HEK293 (cell line): ENCODE results near the gene FLNC.

Source experiments
- HOXD13 ChIP-seq: sonication (generic); formaldehyde crosslinking; IDR thresholded peaks from 2 replicates; pipeline ENCODE4 v1.8.0; 2022; ENCODE audit warnings: missing genetic modification reagents, borderline replicate concordance
- REPIN1 ChIP-seq: fragments of 450-650 bp; formaldehyde crosslinking; IDR thresholded peaks from 2 replicates; pipeline ENCODE4 v1.5.1; 2017; ENCODE audit warnings: missing biosample characterization, missing genetic modification characterization, low read depth
- WT1 ChIP-seq: fragments of 450-650 bp; formaldehyde crosslinking; IDR thresholded peaks from 2 replicates; pipeline ENCODE4 v1.5.1; 2016; ENCODE audit warnings: missing biosample characterization, missing genetic modification characterization
- ZBTB21 ChIP-seq: fragments of 450-650 bp; formaldehyde crosslinking; IDR thresholded peaks from 2 replicates; pipeline ENCODE4 v1.5.1; 2017; ENCODE audit warnings: missing biosample characterization, missing genetic modification characterization
- ZNF121 ChIP-seq: fragments of 450-650 bp; formaldehyde crosslinking; IDR thresholded peaks from 2 replicates; pipeline ENCODE4 v1.5.1; 2016; ENCODE audit warnings: missing biosample characterization, missing genetic modification characterization
- ZNF133 ChIP-seq: fragments of 450-650 bp; formaldehyde crosslinking; IDR thresholded peaks from 2 replicates; pipeline ENCODE4 v1.5.1; 2016; ENCODE audit warnings: missing biosample characterization, missing genetic modification characterization
- ZNF157 ChIP-seq: fragments of 450-650 bp; formaldehyde crosslinking; IDR thresholded peaks from 2 replicates; pipeline ENCODE4 v1.5.1; 2016; ENCODE audit warnings: missing biosample characterization, missing genetic modification characterization
- ZNF169 ChIP-seq: fragments of 450-650 bp; formaldehyde crosslinking; IDR thresholded peaks from 2 replicates; pipeline ENCODE4 v1.5.1; 2016; ENCODE audit warnings: missing biosample characterization, missing genetic modification characterization
- ZNF175 ChIP-seq: fragments of 450-650 bp; formaldehyde crosslinking; IDR thresholded peaks from 2 replicates; pipeline ENCODE4 v1.5.1; 2016; ENCODE audit warnings: missing biosample characterization, missing genetic modification characterization
- ZNF223 ChIP-seq: fragments of 450-650 bp; formaldehyde crosslinking; IDR thresholded peaks from 2 replicates; pipeline ENCODE4 v1.5.1; 2016; ENCODE audit warnings: missing biosample characterization, missing genetic modification characterization
- ZNF274 ChIP-seq, 2 experiments: fragments of 200-500 bp in 1 of 2; fragments of 450-650 bp in 1 of 2; sonication (Bioruptor generic) in 1 of 2; formaldehyde crosslinking in 1 of 2; IDR thresholded peaks; 2 replicates each; pipeline versions ENCODE4 v1.5.1 to v1.6.1; 2014 to 2016; ENCODE audit warnings: borderline replicate concordance in 1 of 2, inconsistent platforms in 1 of 2, low read length in 1 of 2, missing biosample characterization in 1 of 2, missing genetic modification characterization in 1 of 2
- ZNF366 ChIP-seq: fragments of 450-650 bp; formaldehyde crosslinking; conservative IDR thresholded peaks from 2 replicates; pipeline ENCODE4 v1.5.1; 2016; ENCODE audit warnings: missing biosample characterization, missing genetic modification characterization
- ZNF416 ChIP-seq: fragments of 450-650 bp; formaldehyde crosslinking; IDR thresholded peaks from 2 replicates; pipeline ENCODE4 v1.5.1; 2016; ENCODE audit warnings: missing biosample characterization, missing genetic modification characterization
- ZNF555 ChIP-seq: fragments of 450-650 bp; formaldehyde crosslinking; conservative IDR thresholded peaks from 2 replicates; pipeline ENCODE4 v1.5.1; 2017; ENCODE audit warnings: missing biosample characterization, mild to moderate bottlenecking, missing genetic modification characterization, inconsistent platforms
- ZNF585B ChIP-seq: fragments of 450-650 bp; formaldehyde crosslinking; IDR thresholded peaks from 2 replicates; pipeline ENCODE4 v1.5.1; 2016; ENCODE audit warnings: missing biosample characterization, missing genetic modification characterization
- ZNF670 ChIP-seq: fragments of 450-650 bp; formaldehyde crosslinking; IDR thresholded peaks from 2 replicates; pipeline ENCODE4 v1.5.1; 2016; ENCODE audit warnings: missing biosample characterization, missing genetic modification characterization, low read depth
- ZNF707 ChIP-seq: fragments of 450-650 bp; formaldehyde crosslinking; IDR thresholded peaks from 2 replicates; pipeline ENCODE4 v1.5.1; 2016; ENCODE audit warnings: missing biosample characterization, missing genetic modification characterization
- ZNF776 ChIP-seq: fragments of 450-650 bp; formaldehyde crosslinking; IDR thresholded peaks from 2 replicates; pipeline ENCODE4 v1.5.0; 2017; ENCODE audit warnings: missing biosample characterization, missing genetic modification characterization, borderline replicate concordance
- ZNF830 ChIP-seq: fragments of 450-650 bp; IDR thresholded peaks from 2 replicates; pipeline ENCODE4 v1.5.0; 2018; ENCODE audit warnings: missing biosample characterization, missing genetic modification characterization, low read depth, mild to moderate bottlenecking, moderate library complexity
- TF ChIP-seq, protein P1 (sequence below): fragments of 450-650 bp; formaldehyde crosslinking; IDR thresholded peaks from 2 replicates; pipeline ENCODE4 v1.5.1; 2016; ENCODE audit warnings: missing biosample characterization, missing genetic modification characterization
- TF ChIP-seq, protein P2 (sequence below): fragments of 450-650 bp; formaldehyde crosslinking; IDR thresholded peaks from 2 replicates; pipeline ENCODE4 v1.5.1; 2016; ENCODE audit warnings: missing biosample characterization, missing genetic modification characterization
- TF ChIP-seq, protein P3 (sequence below): fragments of 450-650 bp; formaldehyde crosslinking; IDR thresholded peaks from 2 replicates; pipeline ENCODE4 v1.5.1; 2017; ENCODE audit warnings: missing biosample characterization, missing genetic modification characterization
- TF ChIP-seq, protein P4 (sequence below): fragments of 450-650 bp; formaldehyde crosslinking; IDR thresholded peaks from 2 replicates; pipeline ENCODE4 v1.5.1; 2016; ENCODE audit warnings: missing biosample characterization, missing genetic modification characterization
- TF ChIP-seq, protein P5 (sequence below): fragments of 450-650 bp; formaldehyde crosslinking; IDR thresholded peaks from 2 replicates; pipeline ENCODE4 v1.5.1; 2016; ENCODE audit warnings: missing biosample characterization, missing genetic modification characterization, low read depth
- TF ChIP-seq, protein P6 (sequence below): fragments of 450-650 bp; formaldehyde crosslinking; IDR thresholded peaks from 2 replicates; pipeline ENCODE4 v1.5.1; 2016; ENCODE audit warnings: missing biosample characterization, missing genetic modification characterization
- TF ChIP-seq, protein P7 (sequence below): fragments of 450-650 bp; formaldehyde crosslinking; IDR thresholded peaks from 2 replicates; pipeline ENCODE4 v1.5.1; 2017; ENCODE audit warnings: missing biosample characterization, missing genetic modification characterization

The FLNC gene

DNA sequence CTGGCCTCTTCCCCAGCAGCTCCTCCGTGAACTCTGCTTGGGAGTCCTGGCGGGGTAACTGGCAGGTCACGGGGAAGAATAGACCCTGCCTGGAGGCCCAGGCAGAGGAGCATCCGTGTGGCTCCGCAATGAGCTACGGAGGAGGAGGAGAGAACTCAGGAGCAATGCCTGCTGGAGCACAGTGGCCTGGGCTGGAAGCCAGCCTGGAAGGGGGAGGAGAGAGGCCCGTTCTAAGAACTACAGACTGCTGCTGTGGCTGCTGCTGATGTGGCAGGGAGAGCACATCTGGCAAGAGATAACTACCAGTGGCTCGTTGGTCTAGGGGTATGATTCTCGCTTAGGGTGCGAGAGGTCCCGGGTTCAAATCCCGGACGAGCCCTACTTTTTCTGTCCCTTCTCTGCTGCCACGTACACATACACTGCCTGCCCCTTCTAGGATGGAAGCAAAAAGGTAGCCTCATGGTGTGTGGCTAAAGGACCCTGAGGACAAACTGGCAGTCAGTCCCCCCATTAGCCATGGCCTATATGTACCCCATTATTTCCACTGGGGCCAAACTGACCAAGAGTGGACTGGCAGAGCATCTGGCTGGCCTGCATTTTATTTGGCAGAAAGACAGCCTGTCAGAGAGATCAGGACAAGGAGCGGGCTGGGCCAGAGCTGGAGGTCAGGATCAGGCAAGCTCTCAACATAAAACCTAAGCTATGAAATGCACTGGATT lies 46.9 kb upstream of the FLNC start (continued):
- TF ChIP-seq HOXD13 (CRISPR knock-in tag) = no peak
- no peak for TF ChIP-seq ZNF223 (tag by site-specific recombination)
- TF ChIP-seq ZNF274 (IDR thresholded peaks at IDR 0.05; ENCODE audit: low read length) = no peak
- no peak for TF ChIP-seq ZNF274 (tag by site-specific recombination; IDR thresholded peaks at IDR 0.05; ENCODE audit: borderline replicate concordance)
- no peak for TF ChIP-seq ZNF830
- TF ChIP-seq, protein P1, sequence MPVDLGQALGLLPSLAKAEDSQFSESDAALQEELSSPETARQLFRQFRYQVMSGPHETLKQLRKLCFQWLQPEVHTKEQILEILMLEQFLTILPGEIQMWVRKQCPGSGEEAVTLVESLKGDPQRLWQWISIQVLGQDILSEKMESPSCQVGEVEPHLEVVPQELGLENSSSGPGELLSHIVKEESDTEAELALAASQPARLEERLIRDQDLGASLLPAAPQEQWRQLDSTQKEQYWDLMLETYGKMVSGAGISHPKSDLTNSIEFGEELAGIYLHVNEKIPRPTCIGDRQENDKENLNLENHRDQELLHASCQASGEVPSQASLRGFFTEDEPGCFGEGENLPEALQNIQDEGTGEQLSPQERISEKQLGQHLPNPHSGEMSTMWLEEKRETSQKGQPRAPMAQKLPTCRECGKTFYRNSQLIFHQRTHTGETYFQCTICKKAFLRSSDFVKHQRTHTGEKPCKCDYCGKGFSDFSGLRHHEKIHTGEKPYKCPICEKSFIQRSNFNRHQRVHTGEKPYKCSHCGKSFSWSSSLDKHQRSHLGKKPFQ = no peak
- no peak for TF ChIP-seq ZBTB21 (tag by site-specific recombination)
- TF ChIP-seq, protein P2, sequence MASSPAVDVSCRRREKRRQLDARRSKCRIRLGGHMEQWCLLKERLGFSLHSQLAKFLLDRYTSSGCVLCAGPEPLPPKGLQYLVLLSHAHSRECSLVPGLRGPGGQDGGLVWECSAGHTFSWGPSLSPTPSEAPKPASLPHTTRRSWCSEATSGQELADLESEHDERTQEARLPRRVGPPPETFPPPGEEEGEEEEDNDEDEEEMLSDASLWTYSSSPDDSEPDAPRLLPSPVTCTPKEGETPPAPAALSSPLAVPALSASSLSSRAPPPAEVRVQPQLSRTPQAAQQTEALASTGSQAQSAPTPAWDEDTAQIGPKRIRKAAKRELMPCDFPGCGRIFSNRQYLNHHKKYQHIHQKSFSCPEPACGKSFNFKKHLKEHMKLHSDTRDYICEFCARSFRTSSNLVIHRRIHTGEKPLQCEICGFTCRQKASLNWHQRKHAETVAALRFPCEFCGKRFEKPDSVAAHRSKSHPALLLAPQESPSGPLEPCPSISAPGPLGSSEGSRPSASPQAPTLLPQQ = peak; percentile 89
- TF ChIP-seq, protein P3, sequence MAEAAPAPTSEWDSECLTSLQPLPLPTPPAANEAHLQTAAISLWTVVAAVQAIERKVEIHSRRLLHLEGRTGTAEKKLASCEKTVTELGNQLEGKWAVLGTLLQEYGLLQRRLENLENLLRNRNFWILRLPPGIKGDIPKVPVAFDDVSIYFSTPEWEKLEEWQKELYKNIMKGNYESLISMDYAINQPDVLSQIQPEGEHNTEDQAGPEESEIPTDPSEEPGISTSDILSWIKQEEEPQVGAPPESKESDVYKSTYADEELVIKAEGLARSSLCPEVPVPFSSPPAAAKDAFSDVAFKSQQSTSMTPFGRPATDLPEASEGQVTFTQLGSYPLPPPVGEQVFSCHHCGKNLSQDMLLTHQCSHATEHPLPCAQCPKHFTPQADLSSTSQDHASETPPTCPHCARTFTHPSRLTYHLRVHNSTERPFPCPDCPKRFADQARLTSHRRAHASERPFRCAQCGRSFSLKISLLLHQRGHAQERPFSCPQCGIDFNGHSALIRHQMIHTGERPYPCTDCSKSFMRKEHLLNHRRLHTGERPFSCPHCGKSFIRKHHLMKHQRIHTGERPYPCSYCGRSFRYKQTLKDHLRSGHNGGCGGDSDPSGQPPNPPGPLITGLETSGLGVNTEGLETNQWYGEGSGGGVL = no peak
- TF ChIP-seq, protein P4, sequence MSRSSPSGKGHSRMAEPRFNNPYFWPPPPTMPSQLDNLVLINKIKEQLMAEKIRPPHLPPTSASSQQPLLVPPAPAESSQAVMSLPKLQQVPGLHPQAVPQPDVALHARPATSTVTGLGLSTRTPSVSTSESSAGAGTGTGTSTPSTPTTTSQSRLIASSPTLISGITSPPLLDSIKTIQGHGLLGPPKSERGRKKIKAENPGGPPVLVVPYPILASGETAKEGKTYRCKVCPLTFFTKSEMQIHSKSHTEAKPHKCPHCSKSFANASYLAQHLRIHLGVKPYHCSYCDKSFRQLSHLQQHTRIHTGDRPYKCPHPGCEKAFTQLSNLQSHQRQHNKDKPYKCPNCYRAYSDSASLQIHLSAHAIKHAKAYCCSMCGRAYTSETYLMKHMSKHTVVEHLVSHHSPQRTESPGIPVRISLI (tag by site-specific recombination) = peak; percentile 49; the same call in 1 of the 2 replicates
- peak; percentile 49; the same call in 1 of the 2 replicates for TF ChIP-seq ZNF121
- TF ChIP-seq, protein P5, sequence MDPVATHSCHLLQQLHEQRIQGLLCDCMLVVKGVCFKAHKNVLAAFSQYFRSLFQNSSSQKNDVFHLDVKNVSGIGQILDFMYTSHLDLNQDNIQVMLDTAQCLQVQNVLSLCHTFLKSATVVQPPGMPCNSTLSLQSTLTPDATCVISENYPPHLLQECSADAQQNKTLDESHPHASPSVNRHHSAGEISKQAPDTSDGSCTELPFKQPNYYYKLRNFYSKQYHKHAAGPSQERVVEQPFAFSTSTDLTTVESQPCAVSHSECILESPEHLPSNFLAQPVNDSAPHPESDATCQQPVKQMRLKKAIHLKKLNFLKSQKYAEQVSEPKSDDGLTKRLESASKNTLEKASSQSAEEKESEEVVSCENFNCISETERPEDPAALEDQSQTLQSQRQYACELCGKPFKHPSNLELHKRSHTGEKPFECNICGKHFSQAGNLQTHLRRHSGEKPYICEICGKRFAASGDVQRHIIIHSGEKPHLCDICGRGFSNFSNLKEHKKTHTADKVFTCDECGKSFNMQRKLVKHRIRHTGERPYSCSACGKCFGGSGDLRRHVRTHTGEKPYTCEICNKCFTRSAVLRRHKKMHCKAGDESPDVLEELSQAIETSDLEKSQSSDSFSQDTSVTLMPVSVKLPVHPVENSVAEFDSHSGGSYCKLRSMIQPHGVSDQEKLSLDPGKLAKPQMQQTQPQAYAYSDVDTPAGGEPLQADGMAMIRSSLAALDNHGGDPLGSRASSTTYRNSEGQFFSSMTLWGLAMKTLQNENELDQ (tag by site-specific recombination) = no peak
- TF ChIP-seq ZNF157 (tag by site-specific recombination) = no peak
- no peak for TF ChIP-seq ZNF416 (tag by site-specific recombination)
- TF ChIP-seq ZNF585B = no peak
- TF ChIP-seq ZNF555 (tag by site-specific recombination) = no peak
- TF ChIP-seq, protein P6, sequence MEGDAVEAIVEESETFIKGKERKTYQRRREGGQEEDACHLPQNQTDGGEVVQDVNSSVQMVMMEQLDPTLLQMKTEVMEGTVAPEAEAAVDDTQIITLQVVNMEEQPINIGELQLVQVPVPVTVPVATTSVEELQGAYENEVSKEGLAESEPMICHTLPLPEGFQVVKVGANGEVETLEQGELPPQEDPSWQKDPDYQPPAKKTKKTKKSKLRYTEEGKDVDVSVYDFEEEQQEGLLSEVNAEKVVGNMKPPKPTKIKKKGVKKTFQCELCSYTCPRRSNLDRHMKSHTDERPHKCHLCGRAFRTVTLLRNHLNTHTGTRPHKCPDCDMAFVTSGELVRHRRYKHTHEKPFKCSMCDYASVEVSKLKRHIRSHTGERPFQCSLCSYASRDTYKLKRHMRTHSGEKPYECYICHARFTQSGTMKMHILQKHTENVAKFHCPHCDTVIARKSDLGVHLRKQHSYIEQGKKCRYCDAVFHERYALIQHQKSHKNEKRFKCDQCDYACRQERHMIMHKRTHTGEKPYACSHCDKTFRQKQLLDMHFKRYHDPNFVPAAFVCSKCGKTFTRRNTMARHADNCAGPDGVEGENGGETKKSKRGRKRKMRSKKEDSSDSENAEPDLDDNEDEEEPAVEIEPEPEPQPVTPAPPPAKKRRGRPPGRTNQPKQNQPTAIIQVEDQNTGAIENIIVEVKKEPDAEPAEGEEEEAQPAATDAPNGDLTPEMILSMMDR (tag by site-specific recombination) = no peak
- peak; percentile 34; the same call in 1 of the 2 replicates for TF ChIP-seq ZNF366 (tag by site-specific recombination)
- no peak for TF ChIP-seq ZNF707 (tag by site-specific recombination)
- no peak for TF ChIP-seq ZNF169 (tag by site-specific recombination)
- no peak for TF ChIP-seq ZNF175 (tag by site-specific recombination)
- TF ChIP-seq ZNF776 = no peak
- TF ChIP-seq ZNF133 (tag by site-specific recombination) = 0 out of 2 replicates have a peak, but pooled peaks have one; percentile 9
- TF ChIP-seq, protein P7, sequence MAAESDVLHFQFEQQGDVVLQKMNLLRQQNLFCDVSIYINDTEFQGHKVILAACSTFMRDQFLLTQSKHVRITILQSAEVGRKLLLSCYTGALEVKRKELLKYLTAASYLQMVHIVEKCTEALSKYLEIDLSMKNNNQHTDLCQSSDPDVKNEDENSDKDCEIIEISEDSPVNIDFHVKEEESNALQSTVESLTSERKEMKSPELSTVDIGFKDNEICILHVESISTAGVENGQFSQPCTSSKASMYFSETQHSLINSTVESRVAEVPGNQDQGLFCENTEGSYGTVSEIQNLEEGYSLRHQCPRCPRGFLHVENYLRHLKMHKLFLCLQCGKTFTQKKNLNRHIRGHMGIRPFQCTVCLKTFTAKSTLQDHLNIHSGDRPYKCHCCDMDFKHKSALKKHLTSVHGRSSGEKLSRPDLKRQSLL (tag by site-specific recombination) = peak; percentile 89
- no peak for TF ChIP-seq WT1
- no peak for TF ChIP-seq ZNF670
- TF ChIP-seq REPIN1 (tag by site-specific recombination) = peak; percentile 69; the same call in 1 of the 2 replicates
